BLaER1 treated with 17β-estradiol and CSF1 and Interleukin-3, amounts not matched to agents 10 nM and 100 nM (cell line): ENCODE data around the gene SH2D2A.
A peak's percentile ranks its signal among the peaks of the same experiment; 100 is the strongest.

Experiments
- H3K27ac ChIP-seq, 11 experiments: shearing (Covaris generic); formaldehyde crosslinking; 2 replicates each; pipeline ENCODE4 v1.8.1; 2022
- H3K27me3 ChIP-seq, 11 experiments: shearing (Covaris generic); formaldehyde crosslinking; 2 replicates each; pipeline ENCODE4 v1.8.1; 2022
- H3K36me3 ChIP-seq, 11 experiments: shearing (Covaris generic); formaldehyde crosslinking; 2 replicates each; pipeline ENCODE4 v1.8.1; 2022
- H3K4me1 ChIP-seq, 10 experiments: shearing (Covaris generic); formaldehyde crosslinking; 2 replicates each; pipeline ENCODE4 v1.8.1; 2022
- H3K4me2 ChIP-seq, 11 experiments: shearing (Covaris generic); formaldehyde crosslinking; 2 replicates each; pipeline ENCODE4 v1.8.1; 2022
- H3K4me3 ChIP-seq, 10 experiments: shearing (Covaris generic); formaldehyde crosslinking; 2 replicates each; pipeline ENCODE4 v1.8.1; 2022
- H3K9ac ChIP-seq, 11 experiments: shearing (Covaris generic); formaldehyde crosslinking; 2 replicates each; pipeline ENCODE4 v1.8.1; 2022
- H3K9me3 ChIP-seq, 11 experiments: shearing (Covaris generic); formaldehyde crosslinking; replicated peaks in 1 of 11; 2 replicates each; pipeline ENCODE4 v1.8.1; 2022
- H4K20me1 ChIP-seq, 11 experiments: shearing (Covaris generic); formaldehyde crosslinking; 2 replicates each; pipeline ENCODE4 v1.8.1; 2022
- Cebpa-rat ChIP-seq, 11 experiments: shearing (Covaris generic); IDR thresholded peaks; 2 replicates each; pipeline ENCODE4 v1.8.1; 2022

The SH2D2A gene

DNA sequence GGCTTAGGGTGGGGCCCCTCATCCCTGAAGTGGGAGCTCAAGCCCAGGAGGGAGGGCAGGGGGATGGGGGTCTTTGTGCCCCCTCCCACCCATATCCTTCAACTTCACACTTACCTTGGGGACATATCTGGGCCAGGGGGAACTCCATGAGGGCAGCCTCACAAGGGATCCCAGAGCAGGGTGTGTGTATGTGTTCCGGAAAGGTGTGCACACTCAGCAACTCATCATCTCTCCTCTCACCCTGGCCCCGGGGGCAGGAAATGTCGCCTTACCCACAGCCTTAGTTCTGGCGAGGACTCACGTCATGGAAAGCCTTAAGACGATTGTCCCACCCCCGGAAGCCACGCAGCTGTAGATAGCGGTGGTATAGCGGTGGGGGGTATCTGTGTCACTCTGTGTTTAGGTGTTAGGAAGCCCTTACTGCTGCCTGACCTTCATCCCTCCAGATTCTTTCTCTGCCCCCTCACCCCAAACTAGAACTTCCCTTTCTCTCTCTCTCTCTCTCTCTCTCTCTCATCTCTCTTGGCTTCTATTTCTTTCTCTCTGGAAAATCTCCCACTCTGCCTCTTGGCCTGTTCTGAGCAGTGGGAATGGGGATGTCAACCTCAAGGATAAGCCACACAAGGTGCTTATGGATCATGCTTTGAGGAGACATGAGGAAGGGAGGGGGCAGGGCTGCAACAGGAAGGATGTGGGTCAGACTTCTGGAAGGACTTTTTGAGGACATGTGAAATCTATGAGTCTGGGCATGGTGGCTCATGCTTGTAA lies at the start of gene SH2D2A:
SH2D2A (minus strand) TSS at position 288 of the 768 bp plus-strand sequence; CDS start at position 148, 140 bp downstream.
- Histone ChIP-seq H3K36me3 (peaks cover 0 to 16% (median 0%) of the 10 kb centered on the region in 11 experiments; a peak in 5 of 22 replicates), H3K9ac (peak within 1 kb of the TSS; percentile 58 to 81 (median 71)), H3K27me3 (no peaks in the 10 kb centered on the region), H4K20me1 (no peaks in the 10 kb centered on the region; a peak in 1 of 22 replicates), H3K4me2 (peak within 1 kb of the TSS; percentile 84 to 100 (median 92)), H3K27ac (peak within 1 kb of the TSS; percentile 52 to 83 (median 76); a peak in 21 of 22 replicates), H3K9me3 (no peaks in the 10 kb centered on the region), H3K4me3 (peak within 1 kb of the TSS; percentile 22 to 66 (median 51); a peak in 19 of 20 replicates), H3K4me1 (peaks cover 54 to 64% (median 59%) of the 10 kb centered on the region in 10 experiments)
- no peak for TF ChIP-seq Cebpa-rat (IDR thresholded peaks at IDR 0.05)

DNA sequence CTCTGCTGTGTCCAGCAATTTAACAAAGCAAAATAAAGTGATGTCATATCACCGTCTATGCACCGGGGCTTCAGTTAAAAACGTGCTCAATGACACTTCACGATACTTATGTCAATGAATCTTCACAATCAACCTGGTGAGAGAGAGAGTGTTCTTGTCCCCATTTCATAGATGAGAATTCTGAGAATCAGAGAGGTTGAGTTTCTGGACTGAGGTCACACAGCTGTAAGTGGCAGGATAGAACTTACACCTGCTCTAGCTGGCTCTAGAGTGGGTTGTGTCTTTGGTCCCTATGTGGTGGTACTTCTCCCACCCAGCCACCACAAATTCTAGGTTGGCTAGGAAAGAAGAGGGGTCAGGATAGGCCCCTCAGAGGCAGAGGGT lies 49.2 kb upstream of the SH2D2A start:
- Histone ChIP-seq H3K4me3 (peak overlapping the region in 3 of 10 experiments; percentile 18 to 48 (median 40); a peak in 1 of 20 replicates), H3K36me3 (no peaks in the 10 kb centered on the region), H3K9ac (peak overlapping the region in 9 of 11 experiments; percentile 27 to 70 (median 48); a peak in 12 of 22 replicates), H3K4me2 (peak overlapping the region; percentile 79 to 97 (median 92)), H3K27ac (peak overlapping the region in 8 of 11 experiments; percentile 43 to 72 (median 62); a peak in 9 of 22 replicates), H3K4me1 (peaks cover 56 to 100% (median 99%) of the 10 kb centered on the region in 10 experiments), H3K9me3 (no peaks in the 10 kb centered on the region), H4K20me1 (peaks cover 0 to 10% (median 0%) of the 10 kb centered on the region in 11 experiments; a peak in 2 of 22 replicates), H3K27me3 (peaks cover 20 to 28% (median 22%) of the 10 kb centered on the region in 11 experiments)
- TF ChIP-seq Cebpa-rat (IDR thresholded peaks at IDR 0.05), result no peak

DNA sequence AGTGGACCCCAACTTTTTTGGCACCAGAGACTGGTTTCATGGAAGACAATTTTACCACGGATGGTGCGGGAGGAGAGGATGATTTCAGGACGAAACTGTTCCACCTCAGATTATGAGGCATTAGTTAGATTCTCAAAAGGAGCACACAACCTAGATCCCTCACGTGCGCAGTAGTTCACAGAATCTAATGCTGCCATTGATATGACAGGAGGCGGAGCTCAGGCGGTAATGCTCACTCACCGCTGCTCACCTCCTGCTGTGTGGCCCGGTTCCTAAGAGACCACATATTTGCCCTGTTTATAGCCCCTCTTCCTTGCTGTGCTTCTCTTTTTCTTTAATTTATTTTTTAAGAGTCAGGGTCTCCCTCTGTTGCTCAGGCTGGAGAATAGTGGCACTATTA lies 48.6 kb upstream of the SH2D2A start:
- Histone ChIP-seq H3K27ac (peak overlapping the region in 4 of 11 experiments; percentile 19 to 72 (median 64); a peak in 4 of 22 replicates), H3K36me3 (no peaks in the 10 kb centered on the region), H3K4me2 (peak overlapping the region; percentile 79 to 97 (median 92); a peak in 20 of 22 replicates), H3K27me3 (peaks cover 26 to 34% (median 28%) of the 10 kb centered on the region in 11 experiments), H4K20me1 (peaks cover 0 to 10% (median 0%) of the 10 kb centered on the region in 11 experiments; a peak in 2 of 22 replicates), H3K4me1 (peaks cover 52 to 98% (median 98%) of the 10 kb centered on the region in 10 experiments), H3K9ac (peak overlapping the region in 4 of 11 experiments; percentile 15 to 70 (median 48); a peak in 2 of 22 replicates), H3K4me3 (no peak overlapping the region), H3K9me3 (no peaks in the 10 kb centered on the region)
- no peak for TF ChIP-seq Cebpa-rat (IDR thresholded peaks at IDR 0.05)

DNA sequence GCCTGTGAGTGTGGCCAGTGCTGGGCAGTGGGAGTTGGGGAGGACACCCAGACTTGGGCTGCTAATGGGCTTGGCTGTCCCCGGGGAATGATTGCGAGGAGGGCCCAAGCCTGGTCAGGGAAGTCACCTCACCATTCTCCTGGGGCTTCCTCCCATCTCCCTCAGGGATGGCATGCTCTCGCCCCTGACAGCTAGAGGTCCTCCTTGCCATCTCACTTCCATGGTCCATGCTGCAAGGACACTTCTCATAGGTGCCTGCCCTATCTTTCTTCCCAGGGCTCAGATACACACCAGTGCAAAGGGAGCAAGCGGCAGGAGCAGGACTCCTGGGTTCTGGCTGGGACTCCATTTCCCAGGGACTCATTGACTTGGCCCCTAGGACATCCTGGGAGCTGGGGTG lies 48.1 kb upstream of the SH2D2A start:
- peak overlapping the region in 9 of 11 experiments; percentile 85 to 97 (median 94); a peak in 18 of 22 replicates for H3K4me2 ChIP-seq
- H3K27me3 ChIP-seq, result peaks cover 31 to 38% (median 33%) of the 10 kb centered on the region in 11 experiments
- no peaks in the 10 kb centered on the region for H3K36me3 ChIP-seq
- H4K20me1 ChIP-seq, result peaks cover 0 to 12% (median 2%) of the 10 kb centered on the region in 11 experiments; a peak in 8 of 22 replicates
- peak overlapping the region in 2 of 11 experiments; percentile 29 to 66; a peak in 1 of 22 replicates for H3K9ac ChIP-seq
- H3K4me1 ChIP-seq, result peaks cover 52 to 99% (median 98%) of the 10 kb centered on the region in 10 experiments
- H3K4me3 ChIP-seq, result no peak overlapping the region
- TF ChIP-seq Cebpa-rat (IDR thresholded peaks at IDR 0.05), result no peak
- no peaks in the 10 kb centered on the region for H3K9me3 ChIP-seq
- H3K27ac ChIP-seq, result no peak overlapping the region

DNA sequence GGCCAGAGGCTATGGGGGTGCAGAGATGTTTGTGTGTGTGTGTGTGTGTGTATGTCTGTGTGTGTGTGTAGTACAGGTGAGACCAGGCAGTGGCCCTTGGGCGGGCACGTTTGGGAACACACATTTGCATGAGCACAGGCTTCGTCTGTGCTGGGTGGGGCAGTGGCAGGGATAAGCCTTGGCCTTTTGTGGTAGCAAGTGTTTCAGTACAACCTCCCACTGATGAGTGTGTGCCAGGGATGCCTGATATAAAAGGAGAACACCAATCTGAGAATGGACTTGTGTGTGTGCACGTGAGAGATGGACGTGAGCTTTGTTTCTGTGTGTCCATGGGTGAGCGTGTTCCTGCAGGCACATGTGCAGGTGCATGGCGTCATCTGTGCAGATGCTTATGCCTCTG lies 47.0 kb upstream of the SH2D2A start:
- Histone ChIP-seq H3K4me1 (peaks cover 58 to 95% (median 93%) of the 10 kb centered on the region in 10 experiments), H3K36me3 (no peaks in the 10 kb centered on the region), H3K9ac (peak overlapping the region in 5 of 11 experiments; percentile 11 to 58 (median 36); a peak in 7 of 22 replicates), H3K27ac (no peak overlapping the region), H3K4me2 (peak overlapping the region; percentile 47 to 97 (median 92)), H3K9me3 (no peaks in the 10 kb centered on the region), H3K27me3 (peaks cover 42 to 50% (median 45%) of the 10 kb centered on the region in 11 experiments), H4K20me1 (peaks cover 0 to 18% (median 9%) of the 10 kb centered on the region in 11 experiments; a peak in 11 of 22 replicates), H3K4me3 (peak overlapping the region in 2 of 10 experiments; percentile 12 to 19; a peak in 1 of 20 replicates)
- no peak for TF ChIP-seq Cebpa-rat (IDR thresholded peaks at IDR 0.05)

DNA sequence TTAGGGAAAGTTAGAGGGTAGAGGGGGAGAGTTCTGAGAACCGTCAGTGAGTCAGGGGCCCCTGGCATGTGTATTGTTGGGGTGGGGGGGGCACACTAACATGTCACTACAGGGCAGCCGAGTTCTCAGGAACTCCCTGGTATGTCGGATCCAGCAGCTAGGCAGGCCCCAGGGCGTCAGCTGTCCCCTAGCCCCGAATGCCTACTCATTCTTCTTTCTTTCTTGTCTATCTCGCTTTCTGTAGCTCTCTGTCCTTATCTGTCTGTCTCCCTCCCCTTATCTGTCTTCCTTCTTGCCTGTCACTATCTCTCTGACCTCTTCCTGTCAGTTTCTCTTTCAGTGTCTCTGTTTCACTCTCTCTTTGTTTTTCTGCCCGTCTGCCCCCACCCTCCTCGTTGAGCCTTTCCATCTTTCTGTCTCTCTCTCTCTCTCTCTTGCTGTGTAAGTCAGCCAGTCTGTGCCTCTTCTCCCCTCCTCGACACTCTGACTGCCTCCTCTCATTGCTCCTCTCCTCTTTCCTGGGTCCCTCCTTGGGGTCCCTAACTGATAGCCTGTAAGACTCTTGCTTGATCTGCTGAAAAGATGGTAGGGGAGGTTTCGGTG lies 46.5 kb upstream of the SH2D2A start:
- peak overlapping the region in 2 of 10 experiments; percentile 12 to 19; a peak in 1 of 20 replicates for H3K4me3 ChIP-seq
- peak overlapping the region in 3 of 11 experiments; percentile 7 to 35 (median 20); a peak in 3 of 22 replicates for H3K27ac ChIP-seq
- H3K9ac ChIP-seq, result peak overlapping the region in 5 of 11 experiments; percentile 11 to 58 (median 36); a peak in 9 of 22 replicates
- H3K4me1 ChIP-seq, result peaks cover 53 to 95% (median 88%) of the 10 kb centered on the region in 10 experiments
- H3K27me3 ChIP-seq, result peaks cover 48 to 55% (median 50%) of the 10 kb centered on the region in 11 experiments
- H3K4me2 ChIP-seq, result peak overlapping the region; percentile 47 to 97 (median 92)
- H3K36me3 ChIP-seq, result no peaks in the 10 kb centered on the region
- no peaks in the 10 kb centered on the region for H3K9me3 ChIP-seq
- H4K20me1 ChIP-seq, result peaks cover 0 to 23% (median 13%) of the 10 kb centered on the region in 11 experiments; a peak in 12 of 22 replicates
- TF ChIP-seq Cebpa-rat (IDR thresholded peaks at IDR 0.05), result no peak

DNA sequence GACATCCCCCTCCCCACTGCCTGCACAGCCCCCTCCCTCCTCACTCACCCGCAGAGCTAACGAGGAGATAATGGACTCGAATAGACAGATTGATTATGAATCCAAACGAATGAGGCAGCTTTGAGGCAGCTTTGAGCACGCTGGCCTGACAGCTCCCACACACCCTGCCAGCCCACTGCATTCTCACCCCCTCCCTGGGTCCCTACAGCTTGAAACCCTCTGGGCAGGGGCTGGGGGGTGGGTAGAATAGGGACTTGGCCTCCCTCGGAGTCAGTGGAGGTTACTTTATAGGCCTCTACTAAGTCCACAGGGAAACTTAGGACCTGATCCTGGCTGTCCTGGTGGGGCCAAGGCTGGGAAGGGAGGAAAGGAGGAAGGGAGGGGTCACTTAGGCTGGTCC lies 45.9 kb upstream of the SH2D2A start:
- Histone ChIP-seq H3K9me3 (no peaks in the 10 kb centered on the region), H3K9ac (peak overlapping the region in 4 of 11 experiments; percentile 11 to 58 (median 40); a peak in 8 of 22 replicates), H4K20me1 (peaks cover 0 to 27% (median 13%) of the 10 kb centered on the region in 11 experiments; a peak in 12 of 22 replicates), H3K4me2 (peak overlapping the region; percentile 47 to 97 (median 92)), H3K4me1 (peaks cover 49 to 90% (median 83%) of the 10 kb centered on the region in 10 experiments), H3K27ac (peak overlapping the region in 3 of 11 experiments; percentile 7 to 35 (median 20); a peak in 3 of 22 replicates), H3K4me3 (no peak overlapping the region), H3K27me3 (peaks cover 53 to 60% (median 55%) of the 10 kb centered on the region in 11 experiments), H3K36me3 (no peaks in the 10 kb centered on the region)
- no peak for TF ChIP-seq Cebpa-rat (IDR thresholded peaks at IDR 0.05)
